ENCODE data around the gene PRKN.
A peak's percentile ranks its signal among the peaks of the same experiment; 100 is the strongest.

PRKN gene

DNA sequence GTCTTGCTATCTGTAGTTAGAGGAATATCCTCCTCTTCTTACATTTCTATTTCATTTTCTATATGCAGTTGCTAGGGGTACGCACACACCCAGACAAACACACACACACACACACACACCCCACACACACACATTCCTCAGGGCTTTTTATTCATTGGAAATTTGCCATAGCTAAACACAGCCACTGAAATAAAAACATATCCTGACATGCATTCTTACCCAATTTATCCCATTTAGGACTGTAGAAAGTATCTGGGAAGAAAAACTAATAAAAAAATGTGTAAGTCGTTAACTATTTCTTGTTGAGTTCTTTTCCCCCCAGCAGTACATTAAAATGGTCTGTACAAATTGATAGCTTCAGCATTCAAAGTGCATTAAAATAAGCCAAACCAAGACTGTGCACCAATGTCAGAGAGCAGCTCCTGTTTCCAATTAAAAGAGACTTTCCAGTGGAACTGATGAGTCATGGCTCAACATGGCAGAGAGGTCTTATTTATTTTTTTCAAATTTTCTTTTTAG lies 1095.8 kb downstream of the PRKN start:
- DNase-seq: no peak

DNA sequence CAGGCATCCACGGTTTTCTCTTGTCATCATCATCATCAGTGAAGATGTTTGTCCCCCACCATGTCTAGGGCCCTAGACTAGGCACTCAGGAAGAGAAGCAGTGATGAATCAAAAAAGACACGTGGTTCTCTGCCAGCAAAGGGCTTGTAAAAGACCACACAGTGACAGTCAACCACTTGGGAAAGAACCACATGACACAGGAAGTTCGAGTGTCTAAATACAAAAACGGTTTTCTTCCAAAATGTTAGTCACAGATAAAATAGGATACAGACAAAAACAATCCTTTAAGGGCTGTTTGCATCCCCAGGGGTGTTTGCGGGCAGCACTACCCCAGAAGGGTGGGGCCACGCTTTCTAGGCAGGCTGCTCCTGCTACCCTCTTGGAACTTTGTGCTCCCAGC lies 1096.9 kb downstream of the PRKN start:
- DNase-seq: no peak

DNA sequence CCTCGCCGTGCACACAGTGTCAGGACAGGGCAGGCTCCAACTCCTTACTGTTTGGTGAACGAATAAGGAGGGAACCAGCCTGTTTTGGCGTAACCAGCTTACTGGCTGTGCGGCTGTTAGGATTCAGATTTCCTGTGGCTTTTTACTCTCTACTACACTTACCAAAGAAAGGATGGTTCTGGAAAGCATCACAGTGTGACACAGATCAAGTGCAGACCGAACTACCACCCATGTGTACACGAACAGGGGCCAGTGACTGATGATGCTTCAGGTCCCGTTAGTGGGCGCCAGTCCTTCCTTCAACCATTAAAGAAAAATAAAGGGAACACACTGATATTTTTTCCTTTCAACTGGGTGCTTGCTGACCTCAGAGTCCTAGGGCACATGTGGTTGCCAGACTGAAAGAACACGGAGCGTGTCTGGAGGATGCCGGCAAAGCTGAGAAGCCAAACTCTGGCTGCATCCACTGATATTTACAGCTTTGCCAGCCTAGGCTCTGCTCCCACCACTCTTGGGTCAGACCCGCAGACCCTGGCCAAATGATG lies 1101.4 kb downstream of the PRKN start:
- no peak for DNase-seq

DNA sequence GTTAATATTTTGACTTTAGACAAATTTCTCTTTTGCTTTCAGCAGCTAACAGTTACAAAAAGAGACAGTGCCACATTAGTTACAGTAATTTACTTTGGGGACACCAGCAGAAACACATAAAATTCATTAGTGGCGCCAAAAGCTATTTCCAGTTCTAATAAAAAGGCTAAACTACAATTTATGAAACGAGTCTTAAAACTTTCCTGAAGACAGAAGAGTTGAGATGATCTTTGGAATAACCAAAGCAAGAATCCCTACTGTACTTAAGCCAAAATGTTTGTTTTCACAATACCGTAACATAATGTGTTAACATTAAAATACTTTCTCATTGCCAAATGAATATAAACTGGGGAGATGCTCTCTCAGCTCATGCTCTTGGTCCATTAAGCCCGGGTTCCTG lies 1103.5 kb downstream of the PRKN start:
- no peak for DNase-seq

DNA sequence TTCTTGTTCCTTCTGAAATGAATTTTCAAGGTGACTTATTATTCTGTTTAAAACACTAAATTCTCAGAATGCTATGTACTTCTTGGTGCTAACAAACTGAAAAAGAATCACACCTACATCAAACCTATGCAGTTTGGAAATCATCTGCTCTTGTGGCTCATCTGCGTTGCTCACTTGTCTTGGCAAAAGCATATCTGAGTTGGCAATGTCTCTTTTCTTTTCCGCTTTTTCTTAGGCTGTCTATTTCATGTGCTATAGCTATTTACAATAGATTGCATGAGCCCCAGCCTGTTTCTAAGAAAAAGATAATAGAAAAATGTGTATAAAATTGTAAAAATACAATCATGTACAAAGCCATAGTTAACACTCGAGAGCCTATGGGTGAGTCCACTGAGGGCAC lies 1104.8 kb downstream of the PRKN start:
- DNase-seq: no peak

DNA sequence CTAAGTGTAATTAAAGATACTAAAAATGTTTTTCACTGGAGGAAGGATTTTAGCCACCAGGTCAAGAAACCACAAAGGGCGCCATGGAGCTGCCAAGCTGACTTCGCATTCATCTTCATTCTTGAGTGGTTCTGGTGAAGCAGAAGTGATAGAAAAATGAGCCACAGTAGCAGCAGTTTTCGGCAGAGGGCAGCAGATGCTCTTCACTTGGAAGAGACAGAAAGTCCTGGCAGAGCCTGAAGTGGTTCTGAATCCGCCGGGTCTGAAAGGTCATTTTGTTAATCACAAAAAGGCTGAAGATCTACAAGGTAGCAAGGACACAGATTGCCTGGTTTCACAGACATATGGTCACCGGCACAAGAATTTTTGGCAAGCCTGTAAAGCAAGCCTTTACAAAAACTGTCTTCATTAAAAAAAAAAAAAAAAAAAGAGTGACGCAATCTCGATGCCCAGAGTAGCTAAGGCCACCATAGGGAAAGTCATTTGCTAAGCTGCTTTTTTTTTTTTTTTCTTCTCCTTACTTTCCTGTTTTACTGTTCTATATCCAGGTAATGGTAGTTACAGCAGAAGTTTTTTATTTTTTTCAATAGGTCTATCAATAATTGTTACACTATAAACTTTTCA lies 1108.6 kb downstream of the PRKN start:
- DNase-seq: peak; percentile 76

DNA sequence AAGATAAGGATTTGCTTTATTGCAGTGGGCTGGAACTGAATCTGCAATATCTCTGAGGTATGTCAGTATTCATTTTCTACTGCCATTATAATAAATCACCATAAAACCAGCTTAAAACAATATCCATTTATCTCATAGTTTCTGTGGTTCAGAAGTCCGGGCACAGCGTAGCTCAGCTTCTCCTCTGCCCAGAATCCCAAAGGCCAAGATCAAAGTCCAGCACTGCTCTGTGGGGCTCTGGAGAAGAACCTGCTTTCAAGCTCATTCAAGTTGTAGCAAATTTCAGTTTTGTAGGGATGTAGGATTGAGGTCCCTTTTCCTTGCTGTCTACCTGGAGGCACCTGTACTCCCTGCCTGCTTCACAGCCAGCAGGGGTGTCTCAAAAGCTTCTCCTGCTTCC lies 1113.9 kb downstream of the PRKN start:
- no peak for DNase-seq

DNA sequence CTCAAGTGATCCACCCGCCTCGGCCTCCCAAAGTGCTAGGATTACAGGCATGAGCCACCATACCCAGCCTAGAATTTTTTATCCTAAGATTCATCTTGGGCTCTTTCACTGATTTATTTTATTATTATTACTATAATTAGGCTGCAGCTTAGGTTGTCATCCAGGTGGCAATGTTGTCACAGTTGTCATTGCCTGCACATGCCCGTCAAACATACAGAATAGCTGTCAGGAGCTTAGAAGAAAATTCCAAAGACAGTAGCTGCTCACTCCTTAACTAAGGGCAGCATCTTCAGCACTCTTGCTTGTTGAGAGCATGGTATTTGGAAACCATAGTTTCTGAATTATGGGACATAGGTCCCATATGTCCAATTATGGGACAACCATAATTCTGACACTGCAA lies 1118.8 kb downstream of the PRKN start:
- DNase-seq: no peak

DNA sequence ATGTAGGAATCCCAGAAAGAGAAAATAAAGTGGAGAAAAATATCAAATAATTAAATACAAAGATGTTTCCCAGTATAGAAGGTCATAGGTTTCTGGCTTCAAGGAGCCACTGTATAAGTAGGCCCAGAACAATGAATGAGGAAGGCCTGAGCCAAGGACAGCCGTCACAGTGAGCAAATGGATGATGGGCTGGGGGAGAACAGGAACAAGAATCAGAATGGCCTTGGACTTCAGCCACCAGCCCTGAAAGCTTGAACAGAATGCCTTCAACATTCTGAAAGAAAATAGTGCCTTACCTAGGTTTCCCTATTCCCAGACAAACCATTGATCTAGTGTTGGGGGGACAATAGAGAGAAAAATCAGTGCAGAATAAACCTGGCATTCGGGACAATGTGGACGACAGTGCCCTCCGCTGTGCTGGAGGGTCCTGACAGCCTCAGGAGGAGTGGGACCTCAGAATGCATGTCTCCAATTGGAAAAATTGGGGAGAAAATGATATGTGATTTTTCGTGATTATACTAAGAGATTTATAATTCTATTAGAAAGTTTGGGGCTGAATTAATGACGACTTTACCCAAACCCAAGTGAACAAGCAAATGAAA lies 1119.8 kb downstream of the PRKN start:
- DNase-seq: no peak

DNA sequence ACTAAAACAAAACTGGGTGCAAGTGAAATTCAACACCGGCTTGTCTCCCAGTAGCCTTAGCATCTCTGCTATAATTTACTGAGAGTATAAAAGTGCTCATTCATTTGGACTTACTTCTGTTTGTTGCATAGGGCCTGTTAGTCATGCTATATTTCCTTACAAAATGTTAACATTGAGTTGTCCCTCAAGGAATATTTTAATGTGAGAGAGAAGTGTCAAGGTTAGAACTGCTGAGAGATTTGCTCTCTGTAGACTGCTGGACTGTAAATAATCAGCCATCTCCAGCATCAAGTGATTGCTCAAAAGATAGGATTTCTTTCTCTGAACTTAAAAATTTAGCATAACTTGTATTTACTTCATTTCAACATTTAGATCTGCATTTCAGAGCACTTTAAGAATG lies 1125.2 kb downstream of the PRKN start:
- no peak for DNase-seq

DNA sequence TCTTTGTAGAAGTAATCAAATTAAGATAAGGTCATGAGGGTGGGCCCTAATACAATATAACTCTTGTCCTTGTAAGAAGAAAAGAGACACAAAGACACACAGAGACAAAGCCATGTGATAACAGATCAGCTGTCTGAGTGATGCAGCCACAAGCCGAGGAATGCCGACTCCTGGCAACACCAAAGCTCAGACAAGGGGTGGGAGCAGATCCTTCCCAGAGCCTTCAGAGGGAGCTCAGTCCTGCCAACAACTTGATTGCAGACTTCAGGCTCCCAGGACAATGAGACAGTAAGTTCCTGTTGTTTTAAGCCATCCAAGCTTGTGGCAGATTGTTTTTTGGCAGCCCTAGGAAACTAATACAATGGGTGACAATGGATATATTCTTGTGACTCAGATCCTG lies 1128.7 kb downstream of the PRKN start:
- no peak for DNase-seq

DNA sequence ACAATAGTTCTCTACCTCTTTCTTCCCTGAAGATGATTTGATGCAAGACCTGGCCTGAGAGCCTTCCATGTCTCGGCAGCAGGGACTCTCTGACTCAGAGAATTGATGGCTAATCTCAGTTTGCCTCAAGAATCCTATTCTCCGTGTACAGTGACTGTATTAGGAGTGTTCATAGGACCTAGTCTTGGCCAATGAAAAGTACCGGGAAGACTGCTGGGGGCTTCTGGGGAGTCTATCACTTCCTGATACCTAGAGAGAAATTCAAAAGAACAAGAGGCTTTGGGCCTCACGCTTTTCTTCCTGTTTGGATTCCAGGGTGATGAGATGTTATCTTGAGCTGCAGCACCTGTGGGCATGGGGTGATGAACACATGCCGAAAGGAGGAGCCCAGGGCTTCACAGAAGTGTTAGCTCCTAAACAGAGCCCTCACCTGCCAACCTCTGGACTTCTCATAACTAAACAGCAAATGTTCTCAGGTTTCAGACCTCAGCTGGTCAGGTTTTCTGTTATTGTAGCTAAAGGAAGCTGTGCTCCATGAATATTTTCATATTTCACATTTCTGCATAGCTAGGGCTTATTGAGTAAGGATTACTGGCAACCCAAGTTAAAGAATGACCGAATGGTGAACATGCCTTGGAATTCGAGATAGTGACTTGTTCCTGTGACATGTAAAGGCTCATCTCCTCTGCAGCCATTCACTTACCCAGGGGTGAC lies 1130.6 kb downstream of the PRKN start:
- DNase-seq: no peak

DNA sequence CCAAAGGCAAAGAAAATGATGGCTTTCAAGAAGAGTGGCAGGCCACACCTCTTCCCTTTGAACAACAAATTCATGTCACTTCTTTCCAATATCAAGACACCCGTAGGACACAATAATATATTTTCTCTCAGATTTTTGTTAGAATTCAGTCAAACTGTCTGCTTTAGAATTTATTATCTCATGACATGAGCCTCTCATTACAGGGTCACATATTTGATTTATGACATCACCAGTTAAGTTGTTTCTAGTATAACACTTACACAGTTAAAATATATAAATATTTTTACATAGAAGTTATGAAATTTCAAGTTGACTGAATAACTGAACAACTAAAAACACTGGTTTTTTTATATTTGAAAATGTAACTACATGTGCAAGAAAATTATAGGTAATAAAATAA lies 1133.2 kb downstream of the PRKN start:
- DNase-seq: no peak

DNA sequence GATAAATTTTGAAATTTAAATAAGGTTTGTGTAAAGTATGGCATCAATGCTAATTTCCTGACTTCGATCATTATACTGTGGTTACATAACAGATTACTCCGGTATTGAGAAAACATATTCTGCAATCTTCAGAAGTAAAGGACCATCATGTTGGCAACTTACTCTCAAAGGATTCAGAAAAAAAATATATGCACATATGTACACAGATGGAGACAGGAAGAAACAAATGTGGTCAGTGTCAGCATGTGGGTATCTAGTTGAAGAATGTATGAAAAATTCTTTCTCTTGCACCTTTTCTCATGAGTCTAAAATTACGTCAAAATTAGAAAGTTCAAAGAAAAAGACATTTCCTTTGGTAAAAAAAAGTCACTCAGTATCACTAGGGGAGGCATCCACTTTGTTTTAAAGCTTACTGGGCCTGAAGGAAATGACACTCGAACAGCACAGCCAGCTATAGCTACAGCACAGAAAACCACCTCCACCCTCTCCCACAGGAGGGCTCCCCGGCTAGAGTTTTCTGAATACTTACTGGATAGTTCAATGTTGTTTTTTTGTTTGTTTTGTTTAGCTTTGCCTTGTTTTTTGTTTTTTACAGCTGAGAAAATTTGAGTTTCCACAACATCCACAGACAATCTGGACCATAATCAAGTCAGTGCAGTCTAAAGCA lies 1136.5 kb downstream of the PRKN start:
- DNase-seq: no peak

DNA sequence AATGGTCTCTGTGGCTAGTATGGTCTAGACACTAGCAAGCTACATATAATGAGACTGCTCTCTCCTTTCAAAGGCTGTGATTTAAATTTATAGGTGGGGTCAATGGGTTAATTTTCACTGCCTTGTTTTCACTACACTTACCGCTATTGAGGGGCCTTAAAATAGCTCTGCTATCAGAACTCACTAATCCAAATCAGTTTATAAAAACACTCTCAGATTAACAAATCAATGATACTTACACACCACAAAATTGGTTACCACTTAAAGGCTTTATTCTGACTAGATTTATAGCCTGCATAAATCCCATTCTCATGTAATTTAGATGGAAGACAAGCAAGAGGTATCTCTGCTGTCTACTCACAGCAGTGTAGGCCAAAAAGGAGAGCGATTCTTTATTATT lies 1140.7 kb downstream of the PRKN start:
- no peak for DNase-seq

DNA sequence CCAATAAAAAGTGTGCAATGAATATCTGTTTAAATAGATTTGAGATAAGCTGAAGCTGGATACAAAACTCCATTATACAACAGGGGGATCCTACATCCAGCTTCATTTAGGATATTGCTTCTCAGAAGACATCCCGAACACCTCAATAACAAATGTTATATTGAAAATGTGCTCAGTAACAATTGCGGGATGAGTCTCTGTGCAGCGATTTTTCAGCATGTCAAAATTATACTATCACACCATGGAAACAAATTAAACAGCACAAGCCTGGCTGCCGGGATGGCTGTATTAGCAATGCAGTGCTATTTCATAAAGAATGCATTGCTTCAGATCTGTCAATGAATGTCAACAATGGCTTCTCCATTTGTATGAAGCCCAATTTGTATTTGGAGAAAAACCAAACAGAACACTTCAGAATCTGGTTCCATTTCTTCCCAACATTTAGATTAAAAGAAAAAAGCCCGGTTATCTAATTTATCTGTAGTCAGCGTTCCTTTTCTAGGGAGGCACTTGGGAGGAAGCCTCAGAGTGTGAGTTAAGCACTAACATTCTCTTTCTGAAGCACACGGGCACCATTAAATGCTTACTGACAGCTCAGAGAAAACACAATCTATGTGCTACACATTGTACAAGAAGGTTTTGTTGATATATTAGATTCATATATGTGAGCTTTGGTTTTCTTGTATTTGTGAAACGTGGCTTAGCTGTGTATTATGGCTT lies 1142.8 kb downstream of the PRKN start:
- no peak for DNase-seq

DNA sequence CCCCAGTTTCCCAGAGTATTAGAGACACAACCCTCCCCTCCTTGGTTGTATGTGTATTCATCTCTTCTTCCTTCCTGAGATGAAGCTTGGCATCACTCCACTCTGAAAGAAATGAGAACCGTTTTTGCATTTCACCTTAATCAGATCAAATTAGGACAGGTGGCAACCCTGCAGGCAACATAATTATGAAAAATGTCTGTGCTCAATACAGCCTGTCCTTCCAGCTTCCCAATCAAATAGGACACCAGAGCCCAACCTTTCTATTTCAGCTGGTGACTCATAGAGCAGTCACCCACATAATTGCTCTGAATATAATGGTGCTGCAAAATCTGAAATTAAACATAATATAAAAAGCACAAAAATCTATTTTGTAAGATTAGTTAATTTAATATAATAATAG lies 1143.5 kb downstream of the PRKN start:
- DNase-seq: no peak

DNA sequence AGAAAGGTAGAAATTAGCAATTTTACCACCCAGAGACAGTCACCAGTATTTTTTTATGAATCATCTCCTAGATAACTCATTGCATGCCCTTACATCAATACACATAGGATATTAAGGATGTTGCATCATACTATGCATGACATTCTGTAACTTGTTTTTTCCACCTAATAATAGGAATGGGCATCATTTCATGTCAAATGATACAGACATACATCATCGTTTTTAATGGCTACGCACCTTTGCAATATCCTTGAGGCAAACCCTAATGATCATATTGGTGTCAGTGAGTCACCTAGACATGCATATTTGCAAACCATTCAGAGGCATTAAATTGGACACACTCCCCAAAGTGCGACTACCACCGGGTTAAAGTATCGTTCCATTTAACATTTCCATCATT lies 1144.0 kb downstream of the PRKN start:
- DNase-seq: no peak

DNA sequence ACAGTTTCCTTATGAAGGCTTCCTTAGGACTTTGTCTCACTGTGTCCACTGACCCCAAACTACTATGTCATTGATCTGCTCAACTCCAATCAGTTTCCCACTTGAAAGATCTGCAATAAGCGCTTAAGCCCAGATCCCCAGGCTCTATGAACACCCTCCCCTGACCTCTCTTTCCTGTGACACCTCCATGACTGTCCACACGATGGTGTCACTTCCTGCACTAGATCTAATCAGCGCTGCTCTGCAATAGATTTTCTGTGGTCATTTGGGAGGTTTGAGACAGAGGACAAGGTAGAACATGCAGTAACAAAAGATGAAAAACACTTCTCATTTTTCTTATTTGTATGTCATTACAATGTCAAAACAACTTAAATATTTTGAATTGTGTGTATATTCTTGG lies 1149.1 kb downstream of the PRKN start:
- DNase-seq: no peak

DNA sequence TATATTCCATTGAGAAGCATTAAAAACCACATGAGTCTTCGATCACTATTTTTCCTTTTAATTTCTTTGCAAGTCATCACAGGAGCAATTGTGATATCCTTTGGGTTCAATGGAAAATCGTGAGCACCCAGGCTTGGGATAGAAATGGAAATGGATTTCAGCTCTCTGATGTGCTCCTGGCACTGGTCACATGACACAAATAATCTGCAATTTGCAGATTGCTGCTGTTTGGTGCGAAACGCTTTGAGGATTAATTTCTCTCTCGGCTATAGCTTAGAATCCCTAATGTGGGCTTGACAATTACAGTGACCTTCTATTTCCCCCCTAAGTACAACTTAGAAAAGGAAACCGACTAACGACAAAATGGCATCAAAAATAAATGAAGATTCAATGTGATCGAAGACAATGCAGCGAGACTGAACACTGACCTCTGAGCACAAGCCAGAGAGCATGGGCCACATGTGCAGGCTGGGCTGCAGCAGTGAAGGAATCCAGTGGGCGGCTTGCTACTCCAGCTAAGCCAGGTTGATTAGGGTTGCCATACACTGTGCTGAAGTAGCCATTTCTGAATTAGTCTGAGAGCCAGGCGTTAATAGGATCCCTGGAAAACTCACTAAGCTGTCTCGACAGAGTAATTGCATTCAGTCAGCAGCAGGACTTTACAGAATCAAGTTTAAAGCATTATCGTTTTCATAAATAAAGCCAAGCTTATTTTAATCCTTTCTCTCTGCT lies 1151.9 kb downstream of the PRKN start:
- peak; percentile 30 for DNase-seq

DNA sequence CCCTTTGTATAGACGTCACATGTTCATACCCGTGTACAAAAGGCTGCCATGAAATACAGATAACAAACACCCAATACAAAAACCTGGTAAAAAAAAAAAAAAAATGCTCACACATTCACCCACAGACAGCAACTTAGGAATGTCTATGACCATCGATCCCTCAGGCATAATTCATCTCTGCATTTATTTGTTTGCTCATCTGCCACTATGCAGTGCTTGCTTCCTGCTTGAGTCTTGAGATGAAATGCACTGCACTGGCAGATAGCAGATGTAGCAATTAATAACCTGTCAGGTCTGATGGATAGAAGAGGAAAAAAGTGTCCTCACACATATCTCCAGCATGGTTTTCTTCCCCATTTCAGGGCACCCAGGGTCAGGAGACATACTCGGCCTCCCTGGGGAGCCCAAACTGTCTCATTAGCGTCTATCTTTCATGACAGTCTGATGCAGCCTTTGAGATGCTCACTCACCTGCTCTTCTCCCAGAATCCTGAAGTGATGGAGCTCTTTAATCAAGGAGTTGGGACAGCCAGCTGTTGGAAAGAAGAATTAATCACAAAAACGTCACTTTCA lies 1158.6 kb downstream of the PRKN start:
- no peak for DNase-seq

DNA sequence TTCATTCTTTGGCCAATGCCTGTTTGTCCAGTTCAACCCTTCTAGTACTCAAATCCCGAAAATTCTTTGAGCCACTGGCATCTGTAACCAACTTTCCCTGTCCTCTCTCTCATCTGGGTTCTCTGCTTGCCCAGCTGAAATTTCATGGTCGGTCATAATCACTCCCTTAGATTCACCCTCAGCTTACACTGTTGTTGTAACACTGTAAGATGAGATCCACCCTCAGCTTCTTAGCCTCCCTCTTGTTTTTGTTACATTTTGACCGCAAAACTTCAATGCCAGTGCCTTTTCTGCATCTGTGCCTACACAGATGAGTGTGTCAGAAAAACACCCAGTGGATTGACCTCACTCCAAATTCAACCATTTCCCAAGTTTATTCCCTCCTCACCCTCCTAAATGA lies 1162.6 kb downstream of the PRKN start:
- DNase-seq: no peak
